B cell (primary cell): ENCODE results near the gene OR4C45. TPM values are rescaled to one million over a fixed set of nuclear protein-coding genes. Genes with fewer than 3 reads are reported as not detected.

Experiments used
- ATAC-seq: fragments of 200-7000 bp; cut with Tn5 transposase; one replicate; pipeline ENCODE4 v1.10.0; 2021; ENCODE audit warnings: low read depth, mild to moderate bottlenecking, moderate number of reproducible peaks, moderate library complexity
- CTCF ChIA-PET: fragments of 350-600 bp; sonication (Branson Sonifier 250); formaldehyde crosslinking; loops from one replicate; lab custom pipeline; 2021; ENCODE audit warnings: antibody characterized with exemption, inconsistent platforms; lab: Charles Lee
- POLR2A ChIA-PET: fragments of 350-600 bp; sonication (Branson Sonifier 250); formaldehyde crosslinking; loops from one replicate; lab custom pipeline; 2021; ENCODE audit warnings: antibody characterized with exemption; lab: Charles Lee
- DNase-seq: peaks from one replicate; pipeline ENCODE4 v3.0.0; 2013
- H2AFZ ChIP-seq: 2 replicates; pipeline ENCODE4 v1.6.1; 2012; ENCODE audit warnings: mild to moderate bottlenecking, low read depth, low read length; ENCODE audit not compliant: insufficient read depth, poor library complexity, severe bottlenecking
- H3K27ac ChIP-seq, 2 donors: 1 replicate in 1 of 2; 2 replicates in 1 of 2; pipeline ENCODE4 v1.5.1; 2012 to 2013; ENCODE audit warnings: low read length in 2 of 2, mild to moderate bottlenecking in 2 of 2, moderate library complexity in 1 of 2
- H3K27me3 ChIP-seq, 4 experiments: fragments of 200-600 bp in 1 of 4; sonication (generic) in 1 of 4; replicated peaks in 1 of 4; 1 replicate in 2 of 4; 2 replicates in 2 of 4; pipeline versions ENCODE4 v1.6.1 to v1.7.0; 2013 to 2016; ENCODE audit warnings: low read length in 3 of 4, mild to moderate bottlenecking in 2 of 4, mixed read lengths in 1 of 4, moderate library complexity in 1 of 4; ENCODE audit not compliant: insufficient read depth in 4 of 4, control insufficient read depth in 3 of 4; ENCODE audit errors: control extremely low read depth in 1 of 4
- H3K36me3 ChIP-seq, 2 experiments: replicated peaks in 1 of 2; 1 replicate in 1 of 2; 2 replicates in 1 of 2; pipeline versions ENCODE4 v1.6.1 to v1.7.1; 2013; ENCODE audit warnings: low read length in 1 of 2; ENCODE audit not compliant: insufficient read depth in 2 of 2, control insufficient read depth in 1 of 2; ENCODE audit errors: control extremely low read depth in 1 of 2, extremely low read depth in 1 of 2
- H3K4me1 ChIP-seq, 2 donors: fragments of 200-600 bp in 1 of 2; sonication (generic) in 1 of 2; 1 replicate in 1 of 2; 2 replicates in 1 of 2; pipeline versions ENCODE4 v1.5.1 to v1.6.1; 2013 to 2017; ENCODE audit warnings: low read length in 2 of 2; ENCODE audit not compliant: control insufficient read depth in 2 of 2, insufficient read depth in 2 of 2
- H3K4me2 ChIP-seq: replicated peaks from 2 replicates; pipeline ENCODE3; 2012; ENCODE audit warnings: mild to moderate bottlenecking, low read depth, low read length; ENCODE audit not compliant: poor library complexity, severe bottlenecking
- H3K4me3 ChIP-seq, 5 experiments: fragments of 200-600 bp in 1 of 5; sonication (generic) in 1 of 5; 1 replicate in 3 of 5; 2 replicates in 2 of 5; pipeline versions ENCODE4 v1.5.1 to v1.7.0; 2011 to 2016; ENCODE audit warnings: low read length in 4 of 5, mild to moderate bottlenecking in 4 of 5, low read depth in 2 of 5, control low read depth in 1 of 5, moderate library complexity in 1 of 5; ENCODE audit not compliant: insufficient read depth in 1 of 5; ENCODE audit errors: control extremely low read depth in 1 of 5, extremely low read depth in 1 of 5
- H3K79me2 ChIP-seq: fragments of 200-600 bp; sonication (generic); one replicate; pipeline ENCODE4 v1.6.0; 2016; ENCODE audit warnings: low read length; ENCODE audit not compliant: control insufficient read depth, insufficient read depth
- H3K9ac ChIP-seq: fragments of 200-600 bp; sonication (generic); 2 replicates; pipeline ENCODE4 v1.6.1; 2017; ENCODE audit warnings: mild to moderate bottlenecking, low read length, moderate library complexity
- H3K9me3 ChIP-seq, 3 donors: one replicate each; pipeline versions ENCODE4 v1.6.1 to v1.7.1; 2013; ENCODE audit warnings: low read length in 2 of 3; ENCODE audit not compliant: control insufficient read depth in 2 of 3, insufficient read depth in 1 of 3; ENCODE audit errors: control extremely low read depth in 1 of 3
- H4K20me1 ChIP-seq: 2 replicates; pipeline ENCODE4 v1.6.0; 2012; ENCODE audit warnings: mild to moderate bottlenecking, low read length; ENCODE audit not compliant: insufficient read depth, control insufficient read depth, poor library complexity, severe bottlenecking
- H3K27ac Mint-ChIP-seq: one replicate; pipeline ENCODE4 v1.8.0; 2021; ENCODE audit warnings: mixed read lengths
- H3K27me3 Mint-ChIP-seq: one replicate; pipeline ENCODE4 v1.8.0; 2021; ENCODE audit warnings: mixed read lengths
- H3K4me1 Mint-ChIP-seq: one replicate; pipeline ENCODE4 v1.8.0; 2021; ENCODE audit warnings: mixed read lengths
- H3K4me3 Mint-ChIP-seq: one replicate; pipeline ENCODE4 v1.8.0; 2021; ENCODE audit warnings: mixed read lengths
- H3K9me3 Mint-ChIP-seq: one replicate; pipeline ENCODE4 v1.8.0; 2022; ENCODE audit warnings: mixed read lengths; ENCODE audit not compliant: insufficient read depth
- EZH2 ChIP-seq: IDR thresholded peaks from 2 replicates; pipeline ENCODE4 v1.6.1; 2012; ENCODE audit warnings: borderline replicate concordance, low read depth, mild to moderate bottlenecking, moderate library complexity, low read length; ENCODE audit not compliant: insufficient read depth, poor library complexity, severe bottlenecking
- WGBS: methylation state at CpG from one replicate; pipeline ENCODE4 v1.1.5; 2013; ENCODE audit warnings: missing lambda C conversion rate; ENCODE audit not compliant: insufficient coverage; 5-methylcytosine and 5-hydroxymethylcytosine counted together
- intact Hi-C: fragments of 100-400 bp; cut with micrococcal nuclease; formaldehyde crosslinking; loops from one replicate; pipeline ENCODE4 v1.10.0; 2022
- polyA plus RNA-seq: library from polyadenylated mRNA; depleted of rRNA; stranded (reverse); fragments of >200 nt; gene quantifications from 2 replicates; pipeline ENCODE4 v1.2.3, GENCODE V29; 2012
- total RNA-seq, 2 donors: library from RNA; stranded (reverse); fragments of 120-200 nt in 1 of 2; gene quantifications; 1 replicate in 1 of 2; 2 replicates in 1 of 2; pipeline versions ENCODE4 v1.2.3 to v1.2.4, GENCODE V29; 2013 to 2022
- TF ChIP-seq, protein P1 (sequence below): fragments of 200-600 bp; IDR thresholded peaks from one replicate; pipeline ENCODE4 v1.8.0; 2022; ENCODE audit warnings: antibody characterized with exemption, mild to moderate bottlenecking

Gene OR4C45
- total and polyA plus RNA-seq, 2 donors (not counting 1 experiment from before 2014, with no cell fraction given), result not detected

DNA sequence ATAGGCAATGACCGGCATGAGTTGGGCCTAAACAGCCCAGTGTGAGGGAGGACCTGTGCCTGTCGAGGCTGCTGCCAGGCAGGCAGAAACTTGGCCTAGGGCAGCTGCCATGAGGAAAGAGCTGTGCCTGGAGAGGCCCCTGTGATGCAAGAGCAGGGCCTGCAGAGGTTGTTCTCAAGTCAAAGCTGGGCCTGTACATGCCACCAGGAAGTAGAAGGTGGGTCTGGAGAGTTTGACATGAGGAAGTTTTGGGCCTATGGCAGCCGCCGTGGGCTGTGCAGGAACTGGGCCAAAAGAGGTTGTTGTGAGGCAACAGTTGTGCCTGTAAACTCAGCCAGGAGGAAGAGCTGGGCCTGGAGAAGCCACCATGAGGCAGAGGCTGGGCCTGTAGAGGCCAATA is 43.2 kb downstream of the OR4C45 start:
- POLR2A ChIA-PET, result no interaction called here
- no peak for TF ChIP-seq EZH2
- TF ChIP-seq, protein P1, sequence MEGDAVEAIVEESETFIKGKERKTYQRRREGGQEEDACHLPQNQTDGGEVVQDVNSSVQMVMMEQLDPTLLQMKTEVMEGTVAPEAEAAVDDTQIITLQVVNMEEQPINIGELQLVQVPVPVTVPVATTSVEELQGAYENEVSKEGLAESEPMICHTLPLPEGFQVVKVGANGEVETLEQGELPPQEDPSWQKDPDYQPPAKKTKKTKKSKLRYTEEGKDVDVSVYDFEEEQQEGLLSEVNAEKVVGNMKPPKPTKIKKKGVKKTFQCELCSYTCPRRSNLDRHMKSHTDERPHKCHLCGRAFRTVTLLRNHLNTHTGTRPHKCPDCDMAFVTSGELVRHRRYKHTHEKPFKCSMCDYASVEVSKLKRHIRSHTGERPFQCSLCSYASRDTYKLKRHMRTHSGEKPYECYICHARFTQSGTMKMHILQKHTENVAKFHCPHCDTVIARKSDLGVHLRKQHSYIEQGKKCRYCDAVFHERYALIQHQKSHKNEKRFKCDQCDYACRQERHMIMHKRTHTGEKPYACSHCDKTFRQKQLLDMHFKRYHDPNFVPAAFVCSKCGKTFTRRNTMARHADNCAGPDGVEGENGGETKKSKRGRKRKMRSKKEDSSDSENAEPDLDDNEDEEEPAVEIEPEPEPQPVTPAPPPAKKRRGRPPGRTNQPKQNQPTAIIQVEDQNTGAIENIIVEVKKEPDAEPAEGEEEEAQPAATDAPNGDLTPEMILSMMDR, result no peak

DNA sequence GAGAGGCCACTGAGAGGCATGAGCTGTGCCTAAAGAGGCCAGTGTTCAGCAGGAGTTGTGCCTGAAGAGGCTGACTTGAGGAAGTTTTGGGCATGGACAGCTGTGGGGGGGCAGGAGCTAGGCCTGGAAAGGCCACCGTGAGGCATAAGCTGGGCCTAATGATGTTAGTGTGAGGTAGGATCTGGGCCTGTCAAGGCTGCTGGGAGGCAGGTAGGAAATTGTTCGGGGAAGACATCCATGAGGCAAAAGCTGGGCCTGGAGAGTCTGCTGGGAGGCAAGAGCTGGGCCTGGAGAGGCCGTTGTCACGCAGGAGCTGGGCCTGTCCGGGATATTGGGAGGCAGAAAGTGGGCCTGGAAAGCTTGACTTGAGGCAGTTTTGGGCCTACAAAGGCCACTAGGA is 44.9 kb downstream of the OR4C45 start:
- no peak for ATAC-seq
- Mint-ChIP-seq H3K27me3 (no peaks in the 10 kb centered on the region), H3K9me3 (peaks cover 7% of the 10 kb centered on the region), H3K4me1 (no peaks in the 10 kb centered on the region), H3K4me3 (no peak overlapping the region), H3K27ac (no peak overlapping the region)
- POLR2A ChIA-PET, result no interaction called here
- no peaks in the 10 kb centered on the region for H3K79me2 ChIP-seq
- no peak overlapping the region for H3K4me3 ChIP-seq
- H3K4me2 ChIP-seq, result no peak overlapping the region
- H3K9me3 ChIP-seq, result peaks cover 0 to 59% (median 0%) of the 10 kb centered on the region in 3 donors
- no peak overlapping the region for H3K9ac ChIP-seq
- no peak overlapping the region for H3K27ac ChIP-seq
- H4K20me1 ChIP-seq, result no peaks in the 10 kb centered on the region
- TF ChIP-seq, protein P1, result no peak
- no peak for TF ChIP-seq EZH2
- no peak overlapping the region for H2AFZ ChIP-seq
- no peaks in the 10 kb centered on the region for H3K27me3 ChIP-seq
- H3K4me1 ChIP-seq, result no peaks in the 10 kb centered on the region
- CTCF ChIA-PET, result no interaction called here
- H3K36me3 ChIP-seq, result no peaks in the 10 kb centered on the region
- no peak for DNase-seq
- WGBS, result 76% methylated on average over 5 of the region's 5 CpGs
- intact Hi-C loops, result no loop called here

More for the DNA sequence above, 43.2 kb downstream of the OR4C45 start:
- Histone ChIP-seq H3K9ac (no peak overlapping the region), H3K79me2 (no peaks in the 10 kb centered on the region), H4K20me1 (no peaks in the 10 kb centered on the region), H3K27ac (no peak overlapping the region), H3K9me3 (peaks cover 0 to 75% (median 0%) of the 10 kb centered on the region in 3 donors), H3K27me3 (no peaks in the 10 kb centered on the region), H3K4me1 (no peaks in the 10 kb centered on the region), H2AFZ (no peak overlapping the region), H3K36me3 (no peaks in the 10 kb centered on the region), H3K4me2 (no peak overlapping the region), H3K4me3 (no peak overlapping the region)
- intact Hi-C loops, result no loop called here
- no peak for DNase-seq
- ATAC-seq, result no peak
- no peak overlapping the region for H3K27ac Mint-ChIP-seq
- H3K27me3 Mint-ChIP-seq, result no peaks in the 10 kb centered on the region
- CTCF ChIA-PET, result interaction anchor here (0.5 kb wide), 1 partner anchor 19 kb away, joined by 3 read pairs; no protein-coding TSS in a partner anchor
- WGBS, result 75% methylated on average over 4 of the region's 4 CpGs
- peaks cover 9% of the 10 kb centered on the region for H3K9me3 Mint-ChIP-seq
- no peaks in the 10 kb centered on the region for H3K4me1 Mint-ChIP-seq
- no peak overlapping the region for H3K4me3 Mint-ChIP-seq
